ENCODE results near the gene DENND1A.

Gene DENND1A

DNA sequence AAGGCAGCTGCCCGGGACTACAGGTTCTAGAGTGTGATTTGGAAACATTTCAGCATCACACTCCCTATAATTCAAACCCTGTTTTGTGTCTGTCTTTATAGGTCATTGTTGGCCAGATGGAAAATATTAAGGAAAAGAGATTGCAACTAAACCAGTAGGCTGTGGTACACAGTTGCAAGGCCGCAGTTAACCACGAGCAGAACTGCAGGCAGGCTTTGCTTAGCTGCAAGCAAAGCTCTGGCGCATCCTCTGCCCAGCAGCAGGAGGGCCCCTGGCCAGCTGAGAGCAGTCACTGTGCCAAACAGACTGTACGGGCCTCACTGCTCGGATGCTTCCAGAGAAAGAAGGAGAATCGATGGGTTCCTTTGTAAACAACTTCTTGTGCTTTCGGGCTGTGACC lies 204.5 kb downstream of the DENND1A start:
- no peak for DNase-seq (ENCODE audit: low spot score)

DNA sequence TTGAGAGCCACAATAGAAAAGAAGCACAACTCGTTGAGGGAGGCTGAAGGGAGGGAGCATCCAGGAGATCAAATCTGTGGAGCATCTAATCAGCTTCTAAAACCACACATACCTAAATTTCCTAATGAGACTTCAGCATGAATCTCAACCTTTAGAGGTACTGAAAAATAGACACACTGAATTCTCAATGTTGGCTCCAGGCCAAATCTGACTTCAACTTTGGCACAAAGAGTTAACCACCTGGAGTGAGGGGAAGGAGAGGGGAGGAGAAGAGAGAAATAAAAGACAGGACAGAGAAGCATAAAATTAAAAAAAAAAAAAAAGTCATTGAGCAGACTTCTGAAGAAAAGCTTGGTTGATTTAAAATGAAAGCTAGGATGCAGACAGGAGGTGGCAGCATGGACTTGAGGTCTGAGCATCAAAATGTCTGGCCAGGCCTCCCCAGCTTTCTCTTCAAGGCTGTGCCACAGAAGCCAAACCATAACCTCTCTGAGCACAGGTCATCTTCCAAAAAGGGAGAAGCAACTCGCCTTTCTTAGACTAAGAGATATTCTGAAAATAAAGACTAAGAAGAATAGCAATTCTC lies 205.6 kb downstream of the DENND1A start:
- DNase-seq (ENCODE audit: low spot score) = no peak

DNA sequence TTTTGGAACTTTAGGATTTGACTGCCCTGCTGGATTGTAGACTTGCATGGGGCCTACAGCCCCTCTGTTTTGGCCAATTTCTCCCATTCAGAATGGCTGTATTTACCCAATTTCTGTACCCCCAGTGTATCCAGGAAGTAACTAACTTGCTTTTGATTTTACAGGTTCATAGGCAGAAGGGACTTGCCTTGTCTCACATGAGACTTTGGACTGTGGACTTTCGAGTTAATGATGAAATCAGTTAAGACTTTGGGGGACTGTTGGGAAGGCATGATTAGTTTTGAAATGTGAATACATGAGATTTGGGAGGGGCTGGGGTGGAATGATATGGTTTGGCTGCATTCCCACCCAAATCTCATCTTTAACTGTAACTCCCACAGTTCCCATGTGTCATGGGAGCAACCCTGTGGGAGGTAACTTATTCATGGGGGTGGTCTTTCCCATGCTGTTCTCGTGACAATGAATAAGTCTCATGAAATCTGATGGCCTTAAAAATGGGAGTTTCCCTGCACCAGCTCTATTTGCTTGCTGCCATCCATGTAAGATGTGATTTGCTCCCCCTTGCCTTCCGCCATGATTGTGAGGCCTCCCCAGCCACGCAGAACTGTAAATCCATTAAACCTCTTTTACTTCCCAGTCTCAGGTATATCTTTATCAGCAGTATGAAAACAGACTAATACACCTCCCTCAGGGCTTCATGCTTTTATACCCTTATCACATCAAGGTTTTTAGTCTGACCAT lies 206.6 kb downstream of the DENND1A start:
- DNase-seq (ENCODE audit: low spot score) = no peak

DNA sequence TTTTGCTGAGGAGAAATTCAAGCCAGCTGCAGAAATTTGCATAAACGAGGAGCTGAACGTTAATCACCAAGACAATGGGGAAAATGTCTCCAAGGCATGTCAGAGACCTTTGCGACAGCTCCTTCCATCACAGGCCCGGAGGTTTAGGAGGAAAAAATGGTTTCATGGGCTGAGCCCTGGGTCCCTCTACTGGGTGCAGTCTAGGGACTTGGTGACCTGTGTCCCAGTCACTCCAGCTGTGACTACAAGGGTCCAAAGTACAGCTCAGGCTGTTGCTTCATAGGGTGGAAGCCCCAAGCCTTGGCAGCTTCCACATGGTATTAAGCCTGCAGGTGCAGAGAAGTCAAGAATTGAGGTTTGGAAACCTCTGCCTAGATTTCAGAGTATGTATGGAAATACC lies 207.5 kb downstream of the DENND1A start:
- DNase-seq (ENCODE audit: low spot score) = no peak

DNA sequence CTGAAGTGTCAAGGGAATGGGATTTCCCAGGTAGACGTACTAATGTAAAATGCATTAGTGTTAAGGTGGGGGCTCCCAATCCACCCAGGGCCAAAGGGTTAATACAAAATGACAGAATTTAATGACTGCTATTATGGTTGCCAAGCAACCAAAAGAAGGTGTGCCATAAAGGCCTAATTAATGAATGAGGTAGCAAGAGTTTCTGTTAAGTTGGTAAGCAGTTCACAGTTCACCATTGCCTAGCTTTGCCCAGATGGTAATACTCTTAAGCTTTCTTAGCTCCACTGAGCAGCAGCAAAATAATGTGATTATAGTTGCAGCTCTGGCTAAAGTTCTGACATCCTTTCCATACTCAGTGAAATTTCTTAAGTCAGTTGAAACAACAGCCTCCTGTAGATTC lies 211.7 kb downstream of the DENND1A start:
- DNase-seq (ENCODE audit: low spot score) = no peak

DNA sequence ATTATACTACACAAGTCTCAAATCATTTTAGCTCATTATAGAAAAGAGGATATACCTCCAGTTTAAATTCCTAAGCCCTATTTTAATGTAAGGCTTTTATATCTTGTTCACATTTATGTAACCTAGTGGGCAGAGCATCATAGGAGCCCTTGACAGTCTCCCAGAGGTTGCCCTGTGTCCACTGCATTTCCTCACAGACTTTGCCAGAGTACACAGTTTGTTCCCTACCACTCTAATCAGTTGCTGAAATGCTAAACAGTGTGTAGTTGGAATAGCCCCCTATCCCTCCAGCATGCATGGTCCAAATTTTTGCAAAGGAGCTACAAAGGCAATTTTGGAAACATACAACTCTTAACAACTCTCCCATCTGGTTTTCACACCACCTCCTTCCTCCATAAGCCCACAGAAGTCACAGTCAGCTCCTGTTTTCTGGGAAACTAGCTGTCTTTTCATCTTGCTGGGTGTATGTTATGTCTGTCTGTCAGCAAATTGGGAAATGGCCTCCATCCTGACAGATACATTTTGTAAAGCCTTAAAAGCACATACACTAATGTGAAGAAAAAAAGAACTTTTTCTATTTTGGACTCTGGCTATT lies 212.2 kb downstream of the DENND1A start:
- DNase-seq (ENCODE audit: low spot score) = no peak

DNA sequence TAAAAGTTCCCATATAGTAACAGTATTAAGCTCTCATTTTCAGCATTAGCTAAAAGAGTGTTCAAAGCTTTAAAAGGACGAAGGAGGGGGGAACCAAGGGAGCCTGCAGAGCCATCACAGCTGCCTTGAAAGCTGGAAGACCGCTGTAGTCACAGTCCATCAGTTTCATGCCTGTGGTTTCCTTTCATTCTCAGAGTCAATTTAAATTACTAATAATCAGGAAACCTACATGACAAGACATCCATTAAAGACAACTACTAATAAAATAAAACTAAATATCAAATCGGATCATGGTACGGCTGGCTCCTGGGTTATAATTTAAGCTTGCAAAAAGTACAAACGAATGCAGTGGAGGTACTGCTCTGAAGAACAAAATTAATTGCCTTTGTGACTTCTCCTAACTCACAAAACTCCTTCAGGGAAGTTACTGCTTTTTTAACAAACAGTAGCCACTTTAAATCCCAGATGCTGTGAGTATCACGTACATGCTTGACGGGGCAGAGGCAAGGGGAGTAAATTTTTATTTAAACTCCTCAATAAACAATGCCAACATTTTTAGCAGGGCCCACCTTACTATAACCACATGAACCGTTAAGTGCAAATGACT lies 213.5 kb downstream of the DENND1A start:
- DNase-seq (ENCODE audit: low spot score) = no peak

DNA sequence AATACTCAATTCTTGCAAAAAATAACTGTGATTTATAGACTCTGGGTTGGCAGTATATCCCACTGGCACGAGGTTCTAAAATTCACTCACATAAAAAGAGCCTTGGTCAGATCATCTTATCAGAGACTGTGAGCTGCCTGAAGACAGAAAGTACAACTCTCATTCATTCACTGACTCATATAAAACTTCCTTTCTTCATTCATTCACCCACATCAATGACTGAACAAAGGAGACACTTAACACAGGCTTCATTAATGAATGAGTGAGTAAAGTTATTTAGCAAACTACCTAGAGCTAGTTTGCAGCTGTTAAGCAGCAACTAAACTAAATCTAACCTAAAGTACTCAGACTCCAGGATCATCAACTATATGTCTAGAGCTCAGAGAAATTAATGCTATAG lies 214.7 kb downstream of the DENND1A start:
- no peak for DNase-seq (ENCODE audit: low spot score)

DNA sequence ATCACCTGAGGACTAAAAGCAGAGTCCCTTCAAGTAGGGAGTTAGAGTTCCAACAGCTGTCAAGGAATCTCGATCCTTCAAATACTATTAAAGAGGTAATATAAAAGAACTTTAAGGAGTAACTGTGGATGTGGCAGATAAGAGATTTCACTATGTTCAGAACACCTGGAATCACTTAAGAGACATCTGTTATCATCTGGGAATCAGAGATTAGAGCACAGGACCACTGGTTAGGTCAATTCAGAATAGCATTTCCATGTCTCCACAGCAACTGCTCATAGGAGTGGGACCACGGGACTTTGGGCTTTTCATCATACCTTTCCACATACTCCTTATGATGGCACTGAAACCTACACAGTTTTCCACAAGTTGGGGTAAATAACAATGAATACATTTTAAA lies 216.6 kb downstream of the DENND1A start:
- DNase-seq (ENCODE audit: low spot score) = no peak

DNA sequence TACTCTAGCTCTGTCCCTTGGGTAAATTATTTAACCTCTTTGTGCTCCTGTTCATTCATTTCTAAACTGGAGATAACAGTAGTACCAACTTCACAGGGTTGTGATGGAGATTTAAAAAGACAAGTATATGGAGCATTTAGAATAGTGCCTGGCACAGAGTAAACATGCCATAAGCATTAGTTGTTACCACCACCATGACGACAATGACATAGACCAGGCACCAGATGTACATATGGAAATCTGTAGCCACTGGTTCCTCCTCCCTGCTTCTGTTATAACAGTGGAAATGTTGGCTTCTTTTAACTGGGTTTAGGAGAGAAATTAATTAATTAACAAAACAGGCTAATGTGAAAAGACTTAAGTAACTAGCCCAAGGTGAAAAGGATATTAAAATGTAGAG lies 217.5 kb downstream of the DENND1A start:
- DNase-seq (ENCODE audit: low spot score) = no peak

DNA sequence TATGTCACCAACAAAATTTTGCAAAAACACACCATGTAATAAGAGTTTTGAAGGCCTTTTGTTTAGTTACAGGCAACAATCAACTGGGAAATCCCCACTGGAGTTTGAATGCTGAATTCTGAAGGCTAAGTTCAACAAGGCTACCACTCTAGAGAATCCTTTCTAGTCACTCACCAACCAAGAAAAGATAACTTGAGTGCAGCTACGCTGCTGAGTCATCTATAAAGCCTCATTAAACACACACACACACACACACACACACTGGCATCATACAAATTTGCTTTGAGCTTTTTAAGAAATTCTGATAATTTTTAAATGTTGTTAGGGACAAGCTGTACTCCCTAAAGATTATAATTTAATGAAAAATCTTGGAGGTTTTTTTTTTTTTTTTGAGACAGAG lies 219.6 kb downstream of the DENND1A start:
- no peak for DNase-seq (ENCODE audit: low spot score)

DNA sequence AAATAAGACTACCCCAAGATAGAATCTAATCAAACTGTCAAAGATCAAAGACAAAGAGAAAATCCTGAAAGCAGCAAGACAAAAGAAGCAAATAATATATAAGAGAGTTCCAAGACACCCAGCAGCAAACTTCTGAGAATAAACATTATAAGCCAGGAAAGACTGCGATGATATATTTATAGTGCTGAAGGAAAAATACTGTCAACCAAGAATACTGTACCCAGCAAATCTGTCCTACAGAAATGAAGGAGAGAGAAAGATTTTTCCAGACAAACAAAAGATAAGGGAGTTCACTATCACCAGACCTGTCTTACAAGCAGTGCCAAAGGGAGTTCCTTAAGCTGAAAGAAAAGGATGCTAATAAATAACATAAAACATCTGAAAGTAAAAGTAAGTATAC lies 227.4 kb downstream of the DENND1A start:
- DNase-seq (ENCODE audit: low spot score) = no peak

DNA sequence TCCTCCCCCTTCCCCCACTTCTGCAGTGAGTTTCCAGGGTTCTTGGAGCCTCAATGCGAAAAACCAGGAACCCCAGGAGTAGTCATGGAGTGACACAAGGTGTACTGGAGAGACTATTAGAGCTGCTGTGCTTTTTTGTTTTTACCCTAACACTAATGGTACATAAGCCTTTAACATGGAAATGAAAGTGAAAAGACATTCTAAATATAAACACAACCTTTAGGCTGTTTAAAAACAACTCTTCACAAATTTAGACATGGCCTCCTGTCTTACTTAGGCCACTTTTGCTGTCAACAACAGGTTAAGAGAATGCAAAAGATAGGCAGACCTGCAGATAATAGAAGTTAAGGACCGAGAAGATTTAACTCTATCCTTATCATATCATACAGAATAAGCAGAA lies 232.2 kb downstream of the DENND1A start:
- DNase-seq (ENCODE audit: low spot score) = no peak

DNA sequence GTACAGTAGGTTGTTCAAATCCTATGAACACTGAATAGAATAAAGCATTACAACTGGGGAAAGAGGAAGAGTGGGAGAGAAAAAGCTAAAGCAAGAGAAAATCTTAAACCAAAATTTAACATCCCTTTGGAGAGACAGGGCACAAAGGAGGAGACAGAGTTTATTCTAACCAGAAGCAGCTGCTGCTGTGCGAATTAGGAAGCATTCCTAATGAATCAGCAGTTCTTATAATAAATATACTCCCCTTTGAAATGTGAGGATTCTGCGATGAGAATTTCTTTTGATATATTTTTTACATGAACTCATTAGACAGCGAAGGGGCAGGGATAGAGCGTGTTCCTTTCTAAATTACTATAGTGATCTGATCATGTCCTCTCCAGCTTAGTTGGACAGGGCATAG lies 233.4 kb downstream of the DENND1A start:
- DNase-seq (ENCODE audit: low spot score) = no peak

DNA sequence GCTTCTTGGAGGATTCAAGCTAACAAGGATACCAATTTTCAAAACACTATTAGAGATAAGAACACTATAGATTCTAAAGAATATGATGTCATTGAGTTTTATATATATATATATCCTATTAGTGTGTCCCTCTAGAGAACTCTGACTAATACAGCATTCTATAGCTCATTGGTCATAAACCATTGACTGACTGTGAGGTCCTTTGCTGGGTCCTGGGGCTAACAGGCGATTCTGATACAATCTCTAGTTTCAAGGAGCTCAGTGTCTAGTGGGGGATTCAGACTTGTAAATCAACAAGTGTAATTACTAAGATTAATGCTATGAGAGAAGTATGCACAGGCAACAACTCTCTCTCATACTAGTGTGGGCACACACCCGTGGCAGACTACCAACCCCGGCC lies 234.5 kb downstream of the DENND1A start:
- DNase-seq (ENCODE audit: low spot score) = no peak

DNA sequence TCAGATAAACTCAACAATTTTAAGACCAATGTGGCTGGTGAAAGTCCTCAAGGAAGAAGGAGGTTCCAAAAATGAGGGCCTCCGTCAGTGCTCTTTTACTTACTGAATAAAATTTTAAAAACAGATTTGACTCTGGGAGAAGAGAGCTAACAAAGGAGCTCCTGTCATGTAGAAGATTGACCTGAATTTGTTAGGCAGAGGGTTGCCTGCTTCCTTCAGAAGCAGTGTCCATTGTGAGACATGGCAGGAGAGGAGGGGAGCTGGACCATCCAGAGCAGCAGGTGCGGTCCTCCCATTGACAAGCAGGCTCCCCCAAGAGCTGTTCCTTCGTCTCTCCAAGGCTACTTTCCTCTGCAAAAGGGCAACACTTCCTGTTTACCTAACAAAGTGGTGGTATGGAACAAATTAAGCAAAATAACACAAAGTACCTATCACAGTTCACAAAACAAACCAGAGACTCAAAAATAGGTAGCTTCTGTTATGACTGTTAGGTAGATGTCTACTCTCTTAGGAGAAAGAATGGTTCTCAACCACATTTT lies 238.1 kb downstream of the DENND1A start:
- DNase-seq (ENCODE audit: low spot score) = no peak

DNA sequence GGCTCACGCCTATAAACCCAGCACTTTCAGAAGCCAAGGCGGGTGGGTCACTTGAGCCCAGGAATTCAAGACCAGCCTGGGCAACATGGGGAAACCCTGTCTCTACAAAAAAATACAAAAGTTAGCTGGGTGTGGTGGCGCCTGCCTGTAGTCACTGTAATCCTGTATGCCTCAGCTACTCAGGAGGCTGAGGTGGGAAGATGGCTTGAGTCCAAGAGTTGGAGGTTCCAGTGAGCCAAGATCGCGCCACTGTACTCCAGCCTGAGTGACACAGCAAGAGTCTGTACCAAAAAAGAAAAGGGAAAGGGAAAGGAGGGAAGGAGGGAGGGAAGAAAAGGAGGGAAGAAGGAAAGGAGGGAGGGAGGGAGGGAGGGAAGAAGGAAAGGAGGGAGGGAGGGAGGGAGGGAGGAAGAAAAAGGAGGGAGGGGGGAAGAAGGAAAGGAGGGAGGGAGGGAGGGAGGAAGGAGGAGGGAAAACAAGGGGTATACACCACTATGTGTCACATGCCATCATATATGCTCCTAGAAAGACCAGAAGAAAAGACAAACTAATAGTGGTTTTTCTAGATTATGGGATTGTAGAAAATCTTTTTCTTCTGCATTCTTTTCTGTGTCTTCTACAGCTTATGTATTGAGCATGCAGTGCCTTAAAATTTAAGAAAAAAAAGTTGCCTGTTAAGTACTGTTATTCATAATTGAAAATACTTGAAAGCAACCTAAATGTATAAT lies 240.1 kb downstream of the DENND1A start:
- DNase-seq (ENCODE audit: low spot score) = no peak

DNA sequence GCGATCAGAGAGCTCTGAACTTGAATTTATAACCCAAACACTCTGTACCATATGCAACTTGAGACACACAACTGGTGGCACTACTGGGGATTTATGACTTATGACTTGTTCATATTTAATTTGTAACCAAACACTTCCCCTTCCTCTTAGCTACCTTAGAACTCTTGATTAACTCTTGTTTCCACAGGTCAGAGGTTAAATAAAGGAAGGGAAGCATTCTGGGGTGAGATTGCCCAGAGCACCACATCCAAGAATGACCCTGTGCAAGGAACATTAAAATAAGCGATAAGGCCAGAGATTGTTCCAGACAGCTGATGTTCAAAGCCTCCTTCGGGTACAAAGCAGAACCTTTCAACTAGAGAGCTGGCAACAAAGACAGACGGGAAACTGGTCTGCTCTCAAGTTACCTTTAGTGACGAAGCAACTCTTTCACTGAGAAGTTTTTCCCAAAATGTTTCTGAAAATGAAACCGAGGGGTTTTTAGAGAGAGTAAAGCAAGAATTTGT lies 242.6 kb downstream of the DENND1A start:
- DNase-seq (ENCODE audit: low spot score) = no peak

DNA sequence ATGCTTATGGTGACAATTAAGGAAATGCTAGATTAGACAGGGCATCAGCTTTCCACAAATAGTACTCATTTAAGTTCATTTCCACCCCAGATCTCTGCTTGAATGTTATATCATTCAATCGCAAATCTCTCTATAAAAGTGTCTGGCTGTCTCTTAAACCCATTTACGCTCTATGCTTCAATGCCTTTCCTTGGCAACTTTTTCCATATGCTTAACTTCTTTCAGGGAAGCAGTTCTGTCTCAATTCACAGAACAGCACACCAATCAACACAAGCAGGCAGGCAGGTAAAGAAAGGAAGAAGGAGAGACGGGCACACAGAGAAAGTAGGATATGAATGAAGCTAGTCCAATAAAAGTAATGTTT lies 243.1 kb downstream of the DENND1A start:
- DNase-seq (ENCODE audit: low spot score) = no peak

DNA sequence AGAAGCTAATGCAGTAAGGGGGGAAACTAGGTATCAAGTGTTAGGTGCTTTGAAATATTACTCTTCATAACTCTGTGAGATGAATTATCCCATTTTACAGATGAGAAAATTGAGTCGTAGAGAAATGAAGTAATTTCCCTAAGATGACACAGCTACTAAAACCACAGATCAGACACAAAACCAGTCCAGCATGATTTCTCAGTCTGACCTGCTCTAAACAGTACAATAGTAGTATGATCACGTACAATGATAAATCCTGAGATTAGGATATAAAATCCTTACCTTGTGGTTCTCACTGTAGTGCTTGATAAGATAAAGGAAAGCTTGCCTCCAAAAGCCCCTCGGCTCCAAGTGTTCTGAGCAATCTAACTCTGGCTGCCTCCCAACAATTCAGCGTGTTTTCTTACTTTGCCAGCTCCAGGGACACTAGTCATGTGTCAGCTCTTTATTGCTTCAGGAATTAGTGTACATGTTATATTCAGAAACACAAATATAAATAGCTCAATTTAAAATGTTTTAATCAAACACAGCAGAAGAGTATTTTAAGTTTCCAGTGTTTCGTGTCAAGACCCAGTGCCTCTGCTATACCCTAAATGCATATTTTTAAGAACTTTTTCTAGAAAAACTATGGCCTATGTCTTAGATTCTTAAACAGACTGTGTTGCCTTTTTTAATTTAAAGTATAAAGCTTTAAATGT lies 243.6 kb downstream of the DENND1A start:
- no peak for DNase-seq (ENCODE audit: low spot score)

DNA sequence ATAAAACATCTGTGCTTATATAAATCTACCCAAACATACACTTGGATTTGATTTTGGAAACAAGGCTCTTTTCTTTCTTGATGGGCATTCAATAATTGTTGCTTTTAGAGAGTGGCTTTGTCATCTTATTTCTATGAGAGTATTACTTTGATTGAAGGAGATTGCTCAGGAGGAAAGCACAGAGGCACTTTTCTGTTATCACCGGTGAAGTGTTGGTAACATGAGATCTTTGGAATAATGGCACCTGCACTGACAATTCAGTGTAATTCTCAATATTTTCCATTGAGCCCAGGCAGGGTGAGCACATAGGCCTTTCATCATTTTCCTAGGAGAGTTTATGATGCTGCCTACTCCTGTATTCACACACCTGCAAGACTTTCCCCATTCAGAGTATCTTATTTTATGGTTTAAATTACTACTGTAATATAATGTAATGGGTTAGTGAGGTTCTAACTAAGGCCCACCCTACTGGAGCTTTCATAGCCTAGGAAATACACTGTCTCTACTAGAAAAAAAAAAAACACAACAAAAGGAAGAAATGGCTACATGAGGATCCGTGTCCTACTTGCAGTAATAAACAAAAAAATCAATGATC lies 244.3 kb downstream of the DENND1A start:
- no peak for DNase-seq (ENCODE audit: low spot score)

Measured in CD4-positive, alpha-beta T cell treated with Interleukin-2 at 100 ng/mL for 4 hours (primary cell).